Measurements from ENCODE around the gene NEK11. TPM values are rescaled to one million over a fixed set of nuclear protein-coding genes. Genes with fewer than 3 reads are reported as not detected.

NEK11 gene
- total RNA-seq, 2 donors from 2014 or later = 0.20 to 6.0 TPM

DNA sequence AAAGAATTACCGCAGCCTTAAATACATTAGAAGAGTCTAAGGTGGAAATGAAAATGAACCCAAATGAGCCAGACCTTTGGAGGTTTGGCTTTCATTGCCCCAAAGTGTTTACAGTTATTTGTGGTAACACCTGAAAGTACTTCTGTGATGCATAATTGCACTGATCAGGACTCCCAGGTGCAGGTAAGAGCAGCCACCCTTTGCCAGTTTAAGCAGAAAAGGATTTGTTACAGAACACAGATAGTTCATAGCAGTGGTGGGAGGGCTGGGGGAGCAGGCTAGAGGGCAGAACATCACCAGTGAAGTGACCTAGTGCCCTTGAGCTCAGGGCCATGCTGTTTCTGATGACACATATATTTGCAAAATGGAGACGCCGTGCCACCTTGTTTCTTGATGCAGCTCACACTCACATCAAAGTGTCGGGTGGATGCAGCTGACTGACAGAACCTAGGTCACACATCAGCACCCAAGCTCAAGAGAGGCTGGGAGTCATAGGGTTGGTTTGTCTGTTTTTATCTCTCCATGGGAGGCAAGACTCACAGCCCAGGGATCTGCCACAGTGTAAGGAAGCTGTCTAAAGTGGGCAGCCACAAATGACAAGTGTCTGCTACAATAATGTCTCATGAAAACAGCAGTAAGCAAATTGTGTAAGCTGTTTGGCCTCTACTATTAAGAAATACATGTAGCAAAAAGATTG lies 49.1 kb downstream of the NEK11 start:
- H3K27ac ChIP-seq (ENCODE audit: low read depth, low read length) = no peak overlapping the region

DNA sequence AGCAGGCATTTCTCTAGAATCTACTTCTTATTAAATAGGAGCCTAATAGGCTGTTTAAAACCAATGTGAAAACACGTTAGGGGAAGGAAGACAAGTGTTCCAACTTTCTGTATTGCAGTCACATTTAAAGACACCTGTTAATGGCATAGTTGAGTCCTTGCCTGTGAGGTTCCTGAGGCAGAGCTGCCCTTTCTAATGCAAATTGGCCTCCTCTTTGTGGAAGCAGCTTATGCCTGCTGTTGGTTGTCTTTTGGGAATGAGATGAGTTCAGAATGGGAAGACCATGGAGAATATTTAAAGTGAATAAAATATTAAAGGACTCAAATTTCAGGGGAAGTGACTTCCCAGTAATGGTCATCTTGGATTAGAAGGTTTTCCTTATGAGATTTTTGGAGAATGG lies 51.2 kb downstream of the NEK11 start:
- Mint-ChIP-seq H3K4me3 (no peak overlapping the region), H3K27ac (no peak overlapping the region), H3K27me3 (ENCODE audit: insufficient read depth) (no peaks in the 10 kb centered on the region), H3K36me3 (ENCODE audit: low read depth) (no peaks in the 10 kb centered on the region), H3K9me3 (no peaks in the 10 kb centered on the region), H3K4me1 (peaks cover 10% of the 10 kb centered on the region)
- Histone ChIP-seq H3K4me1 (ENCODE audit: control insufficient read depth, insufficient read depth, low read length) (peaks cover 12% of the 10 kb centered on the region), H3K36me3 (ENCODE audit: control insufficient read depth, insufficient read depth, low read length) (no peaks in the 10 kb centered on the region), H3K9me3 (ENCODE audit: control insufficient read depth, low read length) (no peaks in the 10 kb centered on the region), H3K27me3 (ENCODE audit: control insufficient read depth, insufficient read depth, low read length, poor library complexity, severe bottlenecking) (no peaks in the 10 kb centered on the region), H3K9ac (ENCODE audit: extremely low read depth, low read length, poor library complexity, severe bottlenecking) (no peak overlapping the region), H3K4me3 (ENCODE audit: low read length) (no peak overlapping the region), H3K27ac (ENCODE audit: low read depth, low read length) (no peak overlapping the region)
- whole genome bisulfite sequencing, 2 experiments (ENCODE audit: insufficient coverage in 1 of 2, insufficient read length in 1 of 2) = 17 to 31% methylated on average over 1 of the region's 1 CpG
- TF ChIP-seq, protein P1, sequence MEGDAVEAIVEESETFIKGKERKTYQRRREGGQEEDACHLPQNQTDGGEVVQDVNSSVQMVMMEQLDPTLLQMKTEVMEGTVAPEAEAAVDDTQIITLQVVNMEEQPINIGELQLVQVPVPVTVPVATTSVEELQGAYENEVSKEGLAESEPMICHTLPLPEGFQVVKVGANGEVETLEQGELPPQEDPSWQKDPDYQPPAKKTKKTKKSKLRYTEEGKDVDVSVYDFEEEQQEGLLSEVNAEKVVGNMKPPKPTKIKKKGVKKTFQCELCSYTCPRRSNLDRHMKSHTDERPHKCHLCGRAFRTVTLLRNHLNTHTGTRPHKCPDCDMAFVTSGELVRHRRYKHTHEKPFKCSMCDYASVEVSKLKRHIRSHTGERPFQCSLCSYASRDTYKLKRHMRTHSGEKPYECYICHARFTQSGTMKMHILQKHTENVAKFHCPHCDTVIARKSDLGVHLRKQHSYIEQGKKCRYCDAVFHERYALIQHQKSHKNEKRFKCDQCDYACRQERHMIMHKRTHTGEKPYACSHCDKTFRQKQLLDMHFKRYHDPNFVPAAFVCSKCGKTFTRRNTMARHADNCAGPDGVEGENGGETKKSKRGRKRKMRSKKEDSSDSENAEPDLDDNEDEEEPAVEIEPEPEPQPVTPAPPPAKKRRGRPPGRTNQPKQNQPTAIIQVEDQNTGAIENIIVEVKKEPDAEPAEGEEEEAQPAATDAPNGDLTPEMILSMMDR (conservative IDR thresholded peaks at IDR 0.05) = no peak
- DNase-seq = peak; percentile 68

More for the DNA sequence above, 49.1 kb downstream of the NEK11 start:
- no peaks in the 10 kb centered on the region for H3K9me3 ChIP-seq (ENCODE audit: control insufficient read depth, low read length)
- Mint-ChIP-seq H3K4me1 (peaks cover 10% of the 10 kb centered on the region), H3K9me3 (no peaks in the 10 kb centered on the region), H3K27ac (no peak overlapping the region), H3K4me3 (no peak overlapping the region), H3K36me3 (ENCODE audit: low read depth) (no peaks in the 10 kb centered on the region), H3K27me3 (ENCODE audit: insufficient read depth) (no peaks in the 10 kb centered on the region)
- no peak overlapping the region for H3K9ac ChIP-seq (ENCODE audit: extremely low read depth, low read length, poor library complexity, severe bottlenecking)
- peaks cover 12% of the 10 kb centered on the region for H3K4me1 ChIP-seq (ENCODE audit: control insufficient read depth, insufficient read depth, low read length)
- 64% methylated on average over 4 of the region's 4 CpGs; no CpG with 5 or more reads in 1 of the 2 experiments for WGBS, 2 experiments (ENCODE audit: insufficient coverage in 1 of 2, insufficient read length in 1 of 2)
- no peaks in the 10 kb centered on the region for H3K27me3 ChIP-seq (ENCODE audit: control insufficient read depth, insufficient read depth, low read length, poor library complexity, severe bottlenecking)
- DNase-seq = no peak
- TF ChIP-seq, protein P1 (conservative IDR thresholded peaks at IDR 0.05) = no peak
- H3K36me3 ChIP-seq (ENCODE audit: control insufficient read depth, insufficient read depth, low read length) = no peaks in the 10 kb centered on the region
- H3K4me3 ChIP-seq (ENCODE audit: low read length) = no peak overlapping the region

DNA sequence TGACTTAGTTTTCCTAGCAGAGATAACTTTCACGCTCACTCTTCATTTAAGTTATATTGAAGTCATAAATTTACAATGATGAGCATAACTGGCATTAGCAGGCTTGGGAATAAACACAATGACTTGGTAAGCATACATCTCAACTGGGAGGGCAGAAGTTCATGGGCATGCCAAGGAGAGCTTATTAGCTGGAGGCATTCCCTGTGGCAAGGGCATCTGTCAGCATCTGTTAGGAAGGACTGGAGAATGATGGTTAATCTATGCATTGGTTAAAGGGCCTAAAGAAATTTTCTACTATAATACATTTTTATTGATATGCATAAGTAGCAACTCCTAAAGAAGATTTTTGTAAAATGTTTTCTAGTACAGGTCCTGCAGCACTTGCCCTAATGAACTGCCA lies 52.4 kb downstream of the NEK11 start:
- Mint-ChIP-seq H3K9me3 (no peaks in the 10 kb centered on the region), H3K4me1 (peaks cover 11% of the 10 kb centered on the region), H3K36me3 (ENCODE audit: low read depth) (no peaks in the 10 kb centered on the region), H3K27me3 (ENCODE audit: insufficient read depth) (no peaks in the 10 kb centered on the region), H3K27ac (no peak overlapping the region), H3K4me3 (no peak overlapping the region)
- Histone ChIP-seq H3K9ac (ENCODE audit: extremely low read depth, low read length, poor library complexity, severe bottlenecking) (no peak overlapping the region), H3K27ac (ENCODE audit: low read depth, low read length) (no peak overlapping the region), H3K4me1 (ENCODE audit: control insufficient read depth, insufficient read depth, low read length) (peaks cover 12% of the 10 kb centered on the region), H3K36me3 (ENCODE audit: control insufficient read depth, insufficient read depth, low read length) (no peaks in the 10 kb centered on the region), H3K9me3 (ENCODE audit: control insufficient read depth, low read length) (no peaks in the 10 kb centered on the region), H3K4me3 (ENCODE audit: low read length) (no peak overlapping the region), H3K27me3 (ENCODE audit: control insufficient read depth, insufficient read depth, low read length, poor library complexity, severe bottlenecking) (no peaks in the 10 kb centered on the region)
- DNase-seq = no peak
- TF ChIP-seq, protein P1 (conservative IDR thresholded peaks at IDR 0.05) = no peak
- 100% methylated on average over 1 of the region's 1 CpG for WGBS, 2 experiments (ENCODE audit: insufficient coverage in 1 of 2, insufficient read length in 1 of 2)
